ENCODE results near the gene GPR26. TPM values are rescaled to one million over a fixed set of nuclear protein-coding genes. Genes with fewer than 3 reads are reported as not detected.

GPR26 gene
- total RNA-seq, 1 donor = under 0.01 TPM

GRCh38 chr10:123674741-123675140 is 8.6 kb downstream of the GPR26 start:
- Histone ChIP-seq H3K9me3 (ENCODE audit: low read depth, low read length) (no peaks in the 10 kb centered on the region), H3K4me1 (ENCODE audit: insufficient read depth, low read length) (no peaks in the 10 kb centered on the region), H3K27me3 (ENCODE audit: insufficient read depth, low read length) (no peaks in the 10 kb centered on the region), H3K4me3 (ENCODE audit: low read length) (no peak overlapping the region)

- Histone ChIP-seq H3K9me3 (ENCODE audit: low read depth, low read length) (no peaks in the 10 kb centered on the region), H3K4me3 (ENCODE audit: low read length) (no peak overlapping the region), H3K4me1 (ENCODE audit: insufficient read depth, low read length) (no peaks in the 10 kb centered on the region)
Observed at GRCh38 chr10:123675811-123676210, 9.7 kb downstream of the GPR26 start.

GRCh38 chr10:123677556-123677955 is 11.4 kb downstream of the GPR26 start:
- no peak overlapping the region for H3K4me3 ChIP-seq (ENCODE audit: low read length)

More at GRCh38 chr10:123675811-123676210, 9.7 kb downstream of the GPR26 start:
- no peaks in the 10 kb centered on the region for H3K27me3 ChIP-seq (ENCODE audit: insufficient read depth, low read length)

GRCh38 chr10:123678376-123678775 is 12.2 kb downstream of the GPR26 start:
- H3K4me3 ChIP-seq (ENCODE audit: low read length) = no peak overlapping the region
- H3K27me3 ChIP-seq (ENCODE audit: insufficient read depth, low read length) = no peaks in the 10 kb centered on the region
- H3K4me1 ChIP-seq (ENCODE audit: insufficient read depth, low read length) = no peaks in the 10 kb centered on the region
- H3K9me3 ChIP-seq (ENCODE audit: low read depth, low read length) = no peaks in the 10 kb centered on the region

More at GRCh38 chr10:123677556-123677955, 11.4 kb downstream of the GPR26 start:
- H3K27me3 ChIP-seq (ENCODE audit: insufficient read depth, low read length) = no peaks in the 10 kb centered on the region
- no peaks in the 10 kb centered on the region for H3K9me3 ChIP-seq (ENCODE audit: low read depth, low read length)
- H3K4me1 ChIP-seq (ENCODE audit: insufficient read depth, low read length) = no peaks in the 10 kb centered on the region

GRCh38 chr10:123681285-123681684 is 15.1 kb downstream of the GPR26 start:
- no peaks in the 10 kb centered on the region for H3K27me3 ChIP-seq (ENCODE audit: insufficient read depth, low read length)
- no peak overlapping the region for H3K4me3 ChIP-seq (ENCODE audit: low read length)
- no peaks in the 10 kb centered on the region for H3K4me1 ChIP-seq (ENCODE audit: insufficient read depth, low read length)
- no peaks in the 10 kb centered on the region for H3K9me3 ChIP-seq (ENCODE audit: low read depth, low read length)

GRCh38 chr10:123682477-123682876 is 16.3 kb downstream of the GPR26 start:
- Histone ChIP-seq H3K27me3 (ENCODE audit: insufficient read depth, low read length) (no peaks in the 10 kb centered on the region), H3K4me3 (ENCODE audit: low read length) (no peak overlapping the region), H3K9me3 (ENCODE audit: low read depth, low read length) (no peaks in the 10 kb centered on the region), H3K4me1 (ENCODE audit: insufficient read depth, low read length) (no peaks in the 10 kb centered on the region)

GRCh38 chr10:123683459-123683858 is 17.3 kb downstream of the GPR26 start:
- Histone ChIP-seq H3K9me3 (ENCODE audit: low read depth, low read length) (no peaks in the 10 kb centered on the region), H3K4me3 (ENCODE audit: low read length) (no peak overlapping the region)

GRCh38 chr10:123683865-123684264 is 17.7 kb downstream of the GPR26 start:
- H3K4me3 ChIP-seq (ENCODE audit: low read length) = no peak overlapping the region
- H3K9me3 ChIP-seq (ENCODE audit: low read depth, low read length) = no peaks in the 10 kb centered on the region
- no peaks in the 10 kb centered on the region for H3K27me3 ChIP-seq (ENCODE audit: insufficient read depth, low read length)
- no peaks in the 10 kb centered on the region for H3K4me1 ChIP-seq (ENCODE audit: insufficient read depth, low read length)

More at GRCh38 chr10:123683459-123683858, 17.3 kb downstream of the GPR26 start:
- Histone ChIP-seq H3K4me1 (ENCODE audit: insufficient read depth, low read length) (no peaks in the 10 kb centered on the region), H3K27me3 (ENCODE audit: insufficient read depth, low read length) (no peaks in the 10 kb centered on the region)

GRCh38 chr10:123685260-123685659 is 19.1 kb downstream of the GPR26 start:
- H3K9me3 ChIP-seq (ENCODE audit: low read depth, low read length) = no peaks in the 10 kb centered on the region
- no peaks in the 10 kb centered on the region for H3K4me1 ChIP-seq (ENCODE audit: insufficient read depth, low read length)
- no peaks in the 10 kb centered on the region for H3K27me3 ChIP-seq (ENCODE audit: insufficient read depth, low read length)
- no peak overlapping the region for H3K4me3 ChIP-seq (ENCODE audit: low read length)

GRCh38 chr10:123687758-123688157 is 21.6 kb downstream of the GPR26 start:
- Histone ChIP-seq H3K27me3 (ENCODE audit: insufficient read depth, low read length) (no peaks in the 10 kb centered on the region), H3K4me1 (ENCODE audit: insufficient read depth, low read length) (no peaks in the 10 kb centered on the region), H3K4me3 (ENCODE audit: low read length) (no peak overlapping the region), H3K9me3 (ENCODE audit: low read depth, low read length) (no peaks in the 10 kb centered on the region)

- Histone ChIP-seq H3K4me3 (ENCODE audit: low read length) (no peak overlapping the region), H3K27me3 (ENCODE audit: insufficient read depth, low read length) (no peaks in the 10 kb centered on the region), H3K9me3 (ENCODE audit: low read depth, low read length) (no peaks in the 10 kb centered on the region), H3K4me1 (ENCODE audit: insufficient read depth, low read length) (no peaks in the 10 kb centered on the region)
Observed at GRCh38 chr10:123689880-123690279, 23.7 kb downstream of the GPR26 start.

- Histone ChIP-seq H3K9me3 (ENCODE audit: low read depth, low read length) (no peaks in the 10 kb centered on the region), H3K4me1 (ENCODE audit: insufficient read depth, low read length) (no peaks in the 10 kb centered on the region), H3K27me3 (ENCODE audit: insufficient read depth, low read length) (no peaks in the 10 kb centered on the region), H3K4me3 (ENCODE audit: low read length) (no peak overlapping the region)
Observed at GRCh38 chr10:123703195-123703790, 37.1 kb downstream of the GPR26 start.

- H3K9me3 ChIP-seq (ENCODE audit: low read depth, low read length) = no peaks in the 10 kb centered on the region
- H3K4me3 ChIP-seq (ENCODE audit: low read length) = no peak overlapping the region
- H3K4me1 ChIP-seq (ENCODE audit: insufficient read depth, low read length) = no peaks in the 10 kb centered on the region
- H3K27me3 ChIP-seq (ENCODE audit: insufficient read depth, low read length) = no peaks in the 10 kb centered on the region
Observed at GRCh38 chr10:123704076-123704475, 37.9 kb downstream of the GPR26 start.

GRCh38 chr10:123704812-123705211 is 38.7 kb downstream of the GPR26 start:
- H3K27me3 ChIP-seq (ENCODE audit: insufficient read depth, low read length) = no peaks in the 10 kb centered on the region
- no peaks in the 10 kb centered on the region for H3K9me3 ChIP-seq (ENCODE audit: low read depth, low read length)
- no peaks in the 10 kb centered on the region for H3K4me1 ChIP-seq (ENCODE audit: insufficient read depth, low read length)
- H3K4me3 ChIP-seq (ENCODE audit: low read length) = no peak overlapping the region

- no peaks in the 10 kb centered on the region for H3K9me3 ChIP-seq (ENCODE audit: low read depth, low read length)
- H3K27me3 ChIP-seq (ENCODE audit: insufficient read depth, low read length) = no peaks in the 10 kb centered on the region
- H3K4me1 ChIP-seq (ENCODE audit: insufficient read depth, low read length) = no peaks in the 10 kb centered on the region
- H3K4me3 ChIP-seq (ENCODE audit: low read length) = no peak overlapping the region
Observed at GRCh38 chr10:123706236-123706635, 40.1 kb downstream of the GPR26 start.

- Histone ChIP-seq H3K4me1 (ENCODE audit: insufficient read depth, low read length) (no peaks in the 10 kb centered on the region), H3K4me3 (ENCODE audit: low read length) (no peak overlapping the region), H3K9me3 (ENCODE audit: low read depth, low read length) (no peaks in the 10 kb centered on the region), H3K27me3 (ENCODE audit: insufficient read depth, low read length) (no peaks in the 10 kb centered on the region)
Observed at GRCh38 chr10:123715546-123715945, 49.4 kb downstream of the GPR26 start.
